Upper lobe of right lung (tissue), 1 donor: ENCODE data around the gene KRTAP10-9. TPM values are rescaled to one million over a fixed set of nuclear protein-coding genes. Genes with fewer than 3 reads are reported as not detected.
A peak's percentile ranks its signal among the peaks of the same experiment; 100 is the strongest.
"Not testable (repeated sequence)": the region's sequence is repeated elsewhere in the genome, so short reads cannot be mapped to it uniquely, and the experiment has no call there.

Experiments used
- ATAC-seq: fragments of 200-7000 bp; cut with Tn5 transposase; one replicate; pipeline ENCODE4 v1.9.1; 2020; ENCODE audit warnings: mild to moderate bottlenecking, moderate library complexity
- DNase-seq: peaks from one replicate; pipeline ENCODE4 v3.0.0-alpha.2; 2020
- H3K27ac ChIP-seq: fragments of 200-600 bp; one replicate; pipeline ENCODE4 v1.8.0; 2022
- H3K27me3 ChIP-seq: fragments of 200-600 bp; one replicate; pipeline ENCODE4 v1.8.0; 2022; ENCODE audit warnings: mild to moderate bottlenecking
- H3K36me3 ChIP-seq: fragments of 200-600 bp; one replicate; pipeline ENCODE4 v1.8.0; 2022
- H3K4me1 ChIP-seq: fragments of 200-600 bp; one replicate; pipeline ENCODE4 v1.8.0; 2022
- H3K4me3 ChIP-seq: fragments of 200-600 bp; one replicate; pipeline ENCODE4 v1.8.0; 2022; ENCODE audit warnings: mild to moderate bottlenecking
- H3K9me3 ChIP-seq: fragments of 200-600 bp; one replicate; pipeline ENCODE4 v1.8.0; 2022
- CTCF ChIP-seq: fragments of 200-600 bp; IDR thresholded peaks from one replicate; pipeline ENCODE4 v1.8.0; 2022; ENCODE audit warnings: antibody characterized with exemption
- intact Hi-C: fragments of 100-400 bp; cut with DNase I; formaldehyde crosslinking; loops from one replicate; pipeline ENCODE4 v1.11.0; 2022
- total RNA-seq: library from RNA; stranded (reverse); fragmentation: NEBNext Ultra II Directional; extraction: Animal tissue kit (Norgen Biotek cat#: 25700); gene quantifications from one replicate; pipeline ENCODE4 v1.2.1, GENCODE V29; 2021
- donor health status: DM: no; HTN: yes; CAD: no; lungs with severe emphysema.

Gene KRTAP10-9
- total RNA-seq, 1 donor from 2014 or later = not detected

- Histone ChIP-seq H3K4me1 (peaks cover 3% of the 10 kb centered on the region), H3K4me3 (no peak overlapping the region), H3K36me3 (no peaks in the 10 kb centered on the region), H3K27me3 (peaks cover 17% of the 10 kb centered on the region), H3K27ac (no peak overlapping the region), H3K9me3 (no peaks in the 10 kb centered on the region)
- peak; percentile 17 for ATAC-seq
- no peak for TF ChIP-seq CTCF
- peak; percentile 57 for DNase-seq
- intact Hi-C loops = no loop called here
These were observed 37.1 kb upstream of the KRTAP10-9 start for GRCh38 chr21:44589586-44590305.

- DNase-seq (peak; percentile 61), ATAC-seq (peak; percentile 23)
- no peak overlapping the region for H3K4me3 ChIP-seq
- peaks cover 3% of the 10 kb centered on the region for H3K4me1 ChIP-seq
- TF ChIP-seq CTCF = no peak
- no peaks in the 10 kb centered on the region for H3K9me3 ChIP-seq
- no peak overlapping the region for H3K27ac ChIP-seq
- intact Hi-C loops = no loop called here
- H3K36me3 ChIP-seq = no peaks in the 10 kb centered on the region
- peaks cover 12% of the 10 kb centered on the region for H3K27me3 ChIP-seq
These were observed 36.6 kb upstream of the KRTAP10-9 start for GRCh38 chr21:44590311-44590721.

GRCh38 chr21:44590897-44591800 is 35.7 kb upstream of the KRTAP10-9 start:
- H3K36me3 ChIP-seq, ATAC-seq, intact Hi-C loops, H3K4me3 ChIP-seq, H3K9me3 ChIP-seq, H3K4me1 ChIP-seq, H3K27ac ChIP-seq, H3K27me3 ChIP-seq: not testable (repeated sequence)
- DNase-seq = peak; percentile 50

- H3K27me3 ChIP-seq, H3K36me3 ChIP-seq, H3K9me3 ChIP-seq, H3K4me1 ChIP-seq, intact Hi-C loops, H3K4me3 ChIP-seq, H3K27ac ChIP-seq, ATAC-seq: not testable (repeated sequence)
- peak; percentile 48 for DNase-seq
These were observed 35.1 kb upstream of the KRTAP10-9 start for GRCh38 chr21:44591801-44592130.

GRCh38 chr21:44592446-44593311 is 34.2 kb upstream of the KRTAP10-9 start, which contains the start of gene KRTAP10-6:
TSS of gene KRTAP10-6 (minus strand) at chr21:44592505. CDS start at chr21:44592484, 21 bp downstream.
- H3K4me1 ChIP-seq = peaks cover 3% of the 10 kb centered on the region
- H3K27ac ChIP-seq = no peak within 1 kb of the TSS
- no peak for TF ChIP-seq CTCF
- intact Hi-C loops = no loop called here
- H3K36me3 ChIP-seq = no peaks in the 10 kb centered on the region
- ATAC-seq (no peak), DNase-seq (peak; percentile 61)
- H3K4me3 ChIP-seq = no peak within 1 kb of the TSS
- H3K27me3 ChIP-seq = no peaks in the 10 kb centered on the region
- H3K9me3 ChIP-seq = no peaks in the 10 kb centered on the region

GRCh38 chr21:44593598-44594405 is 33.1 kb upstream of the KRTAP10-9 start:
- H3K27me3 ChIP-seq = no peaks in the 10 kb centered on the region
- no peak overlapping the region for H3K4me3 ChIP-seq
- no peak overlapping the region for H3K27ac ChIP-seq
- intact Hi-C loops = no loop called here
- DNase-seq (peak; percentile 37), ATAC-seq (no peak)
- peaks cover 3% of the 10 kb centered on the region for H3K4me1 ChIP-seq
- H3K9me3 ChIP-seq = no peaks in the 10 kb centered on the region
- no peak for TF ChIP-seq CTCF
- H3K36me3 ChIP-seq = no peaks in the 10 kb centered on the region
